ENCODE results near the gene PPM1B.

PPM1B gene

DNA sequence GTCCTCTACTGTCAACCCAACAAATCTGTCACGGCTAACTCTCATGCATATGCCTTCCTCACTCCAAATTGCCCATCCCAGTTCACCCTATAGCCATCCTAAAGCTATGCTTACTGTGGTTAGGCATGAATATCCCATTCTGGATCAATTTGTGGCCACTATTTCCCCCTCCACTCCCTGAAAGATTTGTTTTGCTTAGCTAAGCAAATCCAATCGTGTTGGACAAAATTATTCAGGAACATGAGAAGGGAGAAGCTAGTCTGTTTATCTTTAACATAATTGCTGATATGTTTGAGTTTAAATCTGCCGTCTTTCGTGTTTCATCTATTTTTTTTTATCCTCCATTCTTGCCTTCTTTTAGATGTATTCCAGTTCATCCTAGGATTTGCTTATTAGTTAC lies 43.6 kb downstream of the PPM1B start:
- TF ChIP-seq CTCF (conservative IDR thresholded peaks at IDR 0.05; ENCODE audit: control insufficient read depth, insufficient read depth, low read depth, low read length) = no peak
- H3K4me3 ChIP-seq (ENCODE audit: control insufficient read depth, low read depth, low read length) = no peak overlapping the region
- DNase-seq (ENCODE audit: low read depth) = no peak

DNA sequence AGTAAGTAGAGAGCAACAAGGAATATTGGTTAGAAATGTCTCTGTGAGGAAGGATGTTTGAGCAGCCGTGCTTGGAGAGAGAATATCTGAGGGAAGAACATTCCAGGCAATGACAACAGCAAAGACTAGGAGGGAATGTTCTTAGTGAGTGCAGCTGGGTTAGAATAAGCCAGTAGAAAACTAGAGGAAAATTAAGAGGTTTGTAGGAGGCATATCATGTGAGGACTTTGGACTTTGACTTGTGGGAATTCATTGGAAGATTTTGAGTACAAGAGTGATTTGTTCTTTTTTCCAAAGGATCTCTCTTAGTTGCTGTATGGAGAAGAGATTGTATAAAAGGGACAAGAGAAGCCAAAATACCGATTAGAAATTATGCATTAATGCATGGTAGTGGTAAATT lies 47.2 kb downstream of the PPM1B start:
- no peak for TF ChIP-seq CTCF (conservative IDR thresholded peaks at IDR 0.05; ENCODE audit: control insufficient read depth, insufficient read depth, low read depth, low read length)
- DNase-seq (ENCODE audit: low read depth) = no peak
- H3K4me3 ChIP-seq (ENCODE audit: control insufficient read depth, low read depth, low read length) = no peak overlapping the region

- H3K4me3 ChIP-seq (ENCODE audit: control insufficient read depth, low read depth, low read length) = no peak overlapping the region
- no peak for DNase-seq (ENCODE audit: low read depth)
- no peak for TF ChIP-seq CTCF (conservative IDR thresholded peaks at IDR 0.05; ENCODE audit: control insufficient read depth, insufficient read depth, low read depth, low read length)
Measured at GRCh38 chr2:44218771-44219170, 50.1 kb downstream of the PPM1B start.

DNA sequence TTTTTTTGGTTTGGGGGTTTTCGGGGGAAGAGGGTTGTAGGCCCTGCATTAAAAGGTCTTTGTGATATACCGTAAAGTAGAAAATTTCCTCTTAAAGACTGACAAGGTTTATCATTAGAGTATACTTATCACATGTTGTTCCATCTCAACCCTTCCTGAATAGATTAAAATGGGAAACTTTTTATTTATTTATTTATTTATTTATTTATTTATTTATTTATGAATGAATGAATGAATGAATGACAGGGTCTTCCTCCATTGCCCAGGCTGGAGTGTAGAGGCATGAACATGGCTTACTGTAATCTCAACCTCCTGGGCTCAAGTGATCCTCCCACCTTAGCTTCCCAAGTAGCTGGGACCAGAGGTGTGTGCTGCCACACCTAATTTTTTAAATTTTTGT lies 58.1 kb downstream of the PPM1B start:
- no peak for TF ChIP-seq CTCF (conservative IDR thresholded peaks at IDR 0.05; ENCODE audit: control insufficient read depth, insufficient read depth, low read depth, low read length)
- no peak for DNase-seq (ENCODE audit: low read depth)
- no peak overlapping the region for H3K4me3 ChIP-seq (ENCODE audit: control insufficient read depth, low read depth, low read length)

- no peak overlapping the region for H3K4me3 ChIP-seq (ENCODE audit: control insufficient read depth, low read depth, low read length)
- TF ChIP-seq CTCF (conservative IDR thresholded peaks at IDR 0.05; ENCODE audit: control insufficient read depth, insufficient read depth, low read depth, low read length) = no peak
- DNase-seq (ENCODE audit: low read depth) = no peak
Measured at GRCh38 chr2:44230378-44230777, 61.7 kb downstream of the PPM1B start.

- peak; percentile 56 for DNase-seq (ENCODE audit: low read depth)
- H3K4me3 ChIP-seq (ENCODE audit: control insufficient read depth, low read depth, low read length) = no peak overlapping the region
- TF ChIP-seq CTCF (conservative IDR thresholded peaks at IDR 0.05; ENCODE audit: control insufficient read depth, insufficient read depth, low read depth, low read length) = no peak
Measured at GRCh38 chr2:44233450-44234128, 64.9 kb downstream of the PPM1B start.

- no peak for DNase-seq (ENCODE audit: low read depth)
- TF ChIP-seq CTCF (conservative IDR thresholded peaks at IDR 0.05; ENCODE audit: control insufficient read depth, insufficient read depth, low read depth, low read length) = no peak
- no peak overlapping the region for H3K4me3 ChIP-seq (ENCODE audit: control insufficient read depth, low read depth, low read length)
Measured at GRCh38 chr2:44237221-44237620, 68.5 kb downstream of the PPM1B start.

Measured in fibroblast of mammary gland (primary cell).